CD4-positive, alpha-beta T cell treated with Interleukin-10 for 1 hour (primary cell): Measurements from ENCODE around the gene ARL4D.
"Not testable (repeated sequence)": the region's sequence is repeated elsewhere in the genome, so short reads cannot be mapped to it uniquely, and the experiment has no call there.

Experiments
- DNase-seq: peaks from one replicate; pipeline ENCODE4 v3.0.0-alpha.2; 2020

The ARL4D gene

GRCh38 chr17:43396491-43397060 is 2.2 kb upstream of the ARL4D start:
- DNase-seq = no peak

DNA sequence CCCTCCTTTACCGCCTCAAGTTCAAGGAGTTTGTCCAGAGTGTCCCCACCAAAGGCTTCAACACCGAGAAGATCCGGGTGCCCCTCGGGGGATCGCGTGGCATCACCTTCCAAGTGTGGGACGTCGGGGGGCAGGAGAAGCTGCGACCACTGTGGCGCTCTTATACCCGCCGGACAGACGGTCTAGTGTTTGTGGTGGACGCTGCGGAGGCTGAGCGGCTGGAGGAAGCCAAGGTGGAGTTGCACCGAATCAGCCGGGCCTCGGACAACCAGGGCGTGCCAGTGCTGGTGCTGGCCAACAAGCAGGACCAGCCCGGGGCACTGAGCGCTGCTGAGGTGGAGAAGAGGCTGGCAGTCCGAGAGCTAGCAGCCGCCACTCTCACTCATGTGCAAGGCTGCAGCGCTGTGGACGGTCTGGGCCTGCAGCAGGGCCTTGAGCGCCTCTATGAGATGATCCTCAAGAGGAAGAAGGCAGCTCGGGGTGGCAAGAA is 1.1 kb downstream of the ARL4D start:
- DNase-seq = no peak

- DNase-seq = no peak
Measured at GRCh38 chr17:43400943-43401717, 2.3 kb downstream of the ARL4D start.

GRCh38 chr17:43402078-43402477 is 3.3 kb downstream of the ARL4D start:
- DNase-seq = no peak

- DNase-seq = no peak
Measured at GRCh38 chr17:43402567-43402966, 3.8 kb downstream of the ARL4D start.

- DNase-seq = no peak
Measured at GRCh38 chr17:43403846-43404245, 5.1 kb downstream of the ARL4D start.

- DNase-seq = no peak
Measured at GRCh38 chr17:43405861-43406260, 7.1 kb downstream of the ARL4D start.

DNA sequence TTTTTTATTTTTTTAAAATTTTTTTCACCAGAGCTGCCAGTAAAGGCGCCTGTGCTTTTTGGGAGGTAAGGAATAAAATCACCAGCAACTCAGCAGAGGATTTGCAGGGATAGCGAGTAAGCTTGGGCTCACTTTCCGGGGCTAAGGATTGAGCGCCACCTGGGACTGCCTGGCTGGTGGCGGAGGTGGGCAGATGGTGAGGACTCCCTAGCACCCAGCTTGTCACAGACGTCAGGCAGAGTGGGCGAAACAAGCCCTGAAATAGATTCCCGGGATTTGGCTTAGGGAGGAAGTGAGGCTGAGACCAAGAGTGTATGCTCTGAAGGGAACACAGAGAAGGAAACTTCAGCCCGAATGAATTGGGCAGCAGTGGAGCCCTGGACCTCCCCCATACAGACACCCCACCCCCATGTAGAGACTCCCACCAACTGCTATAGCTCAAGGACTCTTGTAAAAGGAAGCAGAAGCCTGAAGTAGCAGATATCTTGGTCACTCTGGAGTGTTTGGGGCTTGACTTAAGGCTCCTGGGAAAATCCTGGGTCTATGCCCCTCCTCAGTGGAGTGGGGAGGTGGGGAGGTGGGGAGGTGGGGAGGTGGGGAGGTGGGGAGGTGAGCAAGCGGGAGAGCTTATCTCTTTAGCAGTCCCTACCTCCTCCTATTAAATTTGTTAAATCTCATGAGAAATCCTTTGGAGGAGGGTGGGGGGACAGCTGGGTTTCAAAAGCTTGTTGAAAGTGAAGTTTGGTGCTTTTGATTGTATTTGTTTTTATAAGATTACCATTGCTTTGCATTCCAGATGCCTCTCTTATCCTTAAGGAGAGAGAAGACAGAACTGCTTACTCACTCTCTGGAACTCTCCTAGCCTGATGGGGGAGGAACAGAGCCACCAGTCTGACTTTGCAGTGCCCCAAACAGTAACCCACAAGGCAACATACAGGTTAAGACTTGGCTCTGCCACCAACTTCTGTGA is 8.2 kb downstream of the ARL4D start:
- no peak for DNase-seq

DNA sequence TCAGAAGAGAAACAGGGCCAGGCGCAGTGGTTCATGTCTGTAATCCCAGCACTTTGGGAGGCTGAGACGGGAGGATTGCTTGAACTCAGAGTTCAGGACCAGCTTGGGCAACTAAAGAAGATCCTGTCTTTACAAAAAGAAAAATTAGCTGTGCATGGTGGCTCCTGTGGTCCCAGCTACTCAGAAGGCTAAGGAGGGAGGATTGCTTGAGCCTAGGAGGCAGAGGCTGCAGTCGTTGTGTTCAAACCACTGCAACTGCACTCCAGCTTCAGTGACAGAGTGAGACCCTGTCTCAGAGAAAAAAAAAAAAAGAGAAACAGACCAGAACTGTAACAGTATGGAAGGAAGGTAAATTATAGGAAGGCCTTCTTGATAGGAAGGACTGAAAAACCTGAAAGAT is 10.3 kb downstream of the ARL4D start:
- DNase-seq = no peak

DNA sequence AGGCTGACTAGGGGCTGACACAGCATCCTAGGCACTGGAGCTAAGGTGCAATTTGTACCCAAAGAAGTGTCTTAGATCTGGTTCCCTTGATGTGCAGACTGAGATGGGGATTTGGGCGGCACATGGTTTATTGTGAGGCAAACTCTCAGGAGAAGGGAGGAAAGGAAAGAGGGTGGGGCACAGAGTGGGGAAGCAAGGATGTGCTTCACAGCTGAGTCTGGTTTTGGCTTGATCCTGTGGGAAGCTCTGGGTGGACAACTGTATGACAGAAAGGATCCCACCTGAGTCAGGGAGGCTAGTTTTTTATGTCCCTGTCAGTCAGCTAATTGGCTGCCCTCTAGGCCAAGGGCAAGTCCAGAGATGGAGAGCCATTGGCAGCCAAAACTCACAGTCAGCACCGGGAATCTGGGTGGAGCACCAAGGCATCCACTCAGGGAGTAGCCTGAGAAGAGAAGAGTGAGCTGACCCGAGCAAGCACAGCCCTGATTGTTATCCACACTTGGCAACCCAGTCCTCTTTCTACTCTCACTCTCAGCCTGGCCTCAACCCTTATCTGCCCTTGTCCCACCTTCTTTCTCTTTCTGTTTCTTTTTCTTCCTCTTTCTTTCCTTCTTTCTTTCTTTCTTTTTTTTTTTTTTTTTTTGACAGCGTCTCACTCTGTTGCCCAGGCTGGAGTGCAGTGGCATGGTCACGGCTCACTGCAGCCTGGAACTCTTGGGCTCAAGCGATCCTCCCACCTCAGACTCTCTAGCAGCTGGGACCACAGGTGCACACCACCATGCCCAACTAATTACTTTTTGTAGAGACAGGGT is 12.0 kb downstream of the ARL4D start:
- no peak for DNase-seq

DNA sequence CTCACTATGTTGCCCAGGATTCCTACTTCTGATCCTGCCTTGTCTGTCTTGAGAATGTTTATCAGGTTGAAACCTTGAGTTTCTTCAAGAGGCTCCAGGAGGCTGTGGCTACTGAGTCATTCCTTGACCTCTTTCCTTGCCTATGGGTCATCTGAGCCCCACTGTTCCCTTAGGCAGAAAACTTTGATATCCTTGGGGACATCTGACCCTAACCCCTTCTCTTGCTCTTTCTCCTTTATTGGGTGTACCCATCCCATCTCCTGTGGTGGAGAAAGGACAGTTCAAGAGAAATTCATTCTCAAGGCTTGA is 12.5 kb downstream of the ARL4D start:
- DNase-seq = no peak

DNA sequence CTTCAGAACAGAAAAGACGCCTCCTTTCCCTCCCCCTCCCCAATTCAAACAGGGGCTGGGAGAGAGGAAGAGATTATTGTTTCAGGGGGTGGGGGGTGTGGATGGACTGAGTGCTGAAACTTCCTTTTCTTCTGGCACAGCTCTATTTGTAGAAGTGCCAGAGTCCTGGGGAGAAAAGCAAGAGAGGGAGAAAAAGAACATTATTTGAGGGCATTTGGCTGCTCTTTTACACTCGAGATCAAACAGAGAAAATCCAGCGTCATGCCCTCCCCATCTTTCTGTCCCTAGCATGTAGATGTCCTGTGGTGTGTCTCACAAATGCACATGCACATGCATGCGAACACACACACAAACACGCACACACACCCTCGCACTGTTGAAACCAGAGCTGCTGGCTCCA is 13.0 kb downstream of the ARL4D start:
- DNase-seq = no peak

DNA sequence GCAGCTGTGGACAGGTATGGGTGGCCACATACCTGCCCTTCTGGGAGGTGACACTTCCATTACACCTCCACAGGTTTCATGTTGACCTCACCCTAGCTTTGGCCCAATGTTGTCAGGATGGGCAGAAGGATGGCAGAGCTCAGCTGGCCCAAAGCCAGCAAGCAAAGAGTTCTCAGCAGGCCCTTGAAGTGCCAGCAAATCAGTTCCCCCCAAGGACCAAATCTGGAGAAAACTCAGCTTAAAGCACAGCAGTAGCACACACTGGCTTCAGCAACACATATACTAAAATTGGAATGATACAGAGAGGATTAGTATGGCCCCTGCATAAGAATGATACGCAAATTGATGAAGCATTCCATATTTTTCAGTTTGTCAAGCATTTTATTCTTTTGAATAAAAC is 13.4 kb downstream of the ARL4D start:
- DNase-seq = no peak

DNA sequence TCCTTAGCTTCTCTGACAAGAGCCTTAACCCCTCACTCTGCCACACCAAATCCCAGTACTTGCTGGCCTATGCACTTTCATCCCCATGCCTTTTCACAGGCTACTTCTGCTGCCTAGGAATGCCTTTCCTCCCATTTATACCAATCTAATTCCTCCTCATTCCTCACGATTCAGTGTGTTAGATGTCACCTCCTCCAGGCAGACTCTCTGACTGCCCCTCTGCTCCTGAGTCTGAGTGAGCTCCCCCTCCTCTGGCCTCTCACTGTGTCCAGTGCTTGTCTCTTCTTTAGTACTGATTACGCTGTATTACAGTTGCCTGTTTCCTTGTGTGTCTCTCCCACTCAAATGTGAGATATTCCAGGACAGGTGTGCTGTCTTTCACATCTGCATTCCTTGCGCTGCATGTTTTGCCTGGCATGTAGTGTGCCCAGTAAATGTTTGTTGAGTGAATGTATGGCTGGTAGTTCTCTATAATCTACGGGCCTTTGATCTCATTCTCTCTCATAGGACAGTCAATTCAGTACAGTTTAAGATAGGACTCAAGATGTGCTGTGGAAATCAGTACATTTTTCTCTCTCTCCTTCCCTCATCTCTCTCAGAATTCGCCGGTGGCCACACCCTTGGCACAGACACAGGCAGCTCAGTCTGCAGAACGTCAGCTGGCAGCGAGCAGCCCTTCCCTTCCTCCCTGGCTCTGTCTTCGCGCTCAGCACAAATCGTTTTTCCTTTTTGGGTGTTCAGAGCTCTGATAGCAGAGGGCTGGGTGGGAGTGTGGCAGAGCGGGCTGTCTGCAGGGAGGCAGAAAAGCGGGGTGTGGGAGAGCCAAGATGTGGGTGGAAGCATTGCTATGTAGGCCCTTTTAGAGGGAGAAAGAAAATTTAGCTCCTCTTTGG is 18.5 kb downstream of the ARL4D start:
- DNase-seq = no peak

DNA sequence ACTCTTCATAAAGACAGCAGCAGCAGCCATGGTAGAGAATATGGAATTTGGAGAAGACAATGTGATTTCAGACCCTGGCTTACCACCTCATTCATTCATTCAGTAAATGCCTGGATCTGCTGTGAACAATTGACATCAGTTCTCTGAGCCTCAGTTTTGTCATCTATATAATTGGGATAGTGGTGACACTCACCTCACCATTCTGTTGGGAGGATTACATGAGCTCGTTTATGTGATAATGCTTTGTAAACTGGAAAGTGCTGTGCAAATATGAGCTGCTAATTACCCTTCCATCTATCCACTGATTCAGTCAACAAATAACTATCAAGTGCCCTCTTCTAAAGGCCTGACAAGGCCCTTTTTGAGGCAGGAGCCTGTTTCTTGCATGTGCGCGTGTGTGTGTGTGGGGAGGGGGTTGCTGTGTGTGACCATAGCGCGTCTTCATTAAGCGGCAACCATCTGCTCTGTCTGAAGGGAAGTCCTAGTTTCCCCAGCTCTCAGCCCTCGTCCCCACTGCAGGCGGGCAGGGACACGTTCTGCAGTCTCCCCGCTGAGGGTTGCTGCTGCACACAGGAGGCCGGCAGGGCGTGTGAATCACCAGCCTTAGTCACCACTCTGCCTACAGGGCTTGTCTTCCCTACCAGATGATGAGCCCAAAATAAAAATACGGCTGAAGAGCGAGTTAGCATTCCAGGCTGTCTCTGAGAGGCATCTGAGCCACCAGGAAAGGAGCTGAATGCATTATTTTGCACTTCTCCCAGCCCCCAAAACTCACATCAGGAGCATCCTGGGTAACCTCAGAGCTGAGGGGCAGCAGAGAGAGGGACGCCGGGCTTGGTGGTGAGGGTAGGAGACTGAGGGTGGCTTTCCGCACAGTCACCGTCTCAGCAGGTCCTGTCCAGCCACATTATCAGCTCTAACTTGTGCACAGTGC is 19.9 kb downstream of the ARL4D start:
- no peak for DNase-seq

- not testable (repeated sequence) for DNase-seq
Measured at GRCh38 chr17:43419375-43419882, 20.6 kb downstream of the ARL4D start.

DNA sequence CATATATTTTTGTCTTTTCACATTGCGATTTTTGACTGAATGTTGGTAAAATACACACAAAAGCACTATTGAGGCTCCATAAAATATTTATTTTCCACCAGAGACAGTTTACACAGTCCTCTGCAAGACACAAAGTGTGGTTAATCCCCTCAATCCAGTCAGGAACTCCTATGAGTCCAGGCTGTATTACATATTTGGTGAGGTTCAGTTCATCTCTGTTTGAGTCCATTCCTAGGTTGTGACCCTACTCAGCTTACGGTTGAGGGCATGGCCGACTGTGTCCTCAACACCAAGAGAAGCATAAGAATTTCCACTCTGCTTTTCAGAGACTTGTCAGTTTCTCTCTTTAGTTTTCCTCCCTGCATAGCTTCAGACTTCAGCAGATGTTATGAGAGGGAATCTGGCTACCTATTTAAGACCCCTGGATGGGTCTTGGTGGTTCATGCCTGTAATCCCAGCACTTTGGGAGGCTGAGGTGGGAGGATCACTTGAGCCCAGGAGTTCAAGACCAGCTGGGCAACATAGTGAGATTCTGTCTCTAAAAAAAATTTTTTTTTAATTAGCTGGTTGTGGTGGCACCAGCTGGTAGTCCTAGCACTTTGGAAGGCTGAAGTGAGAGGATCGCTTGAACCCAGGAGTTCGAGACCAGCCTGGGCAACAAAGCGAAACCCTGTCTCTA is 25.1 kb downstream of the ARL4D start:
- no peak for DNase-seq

DNA sequence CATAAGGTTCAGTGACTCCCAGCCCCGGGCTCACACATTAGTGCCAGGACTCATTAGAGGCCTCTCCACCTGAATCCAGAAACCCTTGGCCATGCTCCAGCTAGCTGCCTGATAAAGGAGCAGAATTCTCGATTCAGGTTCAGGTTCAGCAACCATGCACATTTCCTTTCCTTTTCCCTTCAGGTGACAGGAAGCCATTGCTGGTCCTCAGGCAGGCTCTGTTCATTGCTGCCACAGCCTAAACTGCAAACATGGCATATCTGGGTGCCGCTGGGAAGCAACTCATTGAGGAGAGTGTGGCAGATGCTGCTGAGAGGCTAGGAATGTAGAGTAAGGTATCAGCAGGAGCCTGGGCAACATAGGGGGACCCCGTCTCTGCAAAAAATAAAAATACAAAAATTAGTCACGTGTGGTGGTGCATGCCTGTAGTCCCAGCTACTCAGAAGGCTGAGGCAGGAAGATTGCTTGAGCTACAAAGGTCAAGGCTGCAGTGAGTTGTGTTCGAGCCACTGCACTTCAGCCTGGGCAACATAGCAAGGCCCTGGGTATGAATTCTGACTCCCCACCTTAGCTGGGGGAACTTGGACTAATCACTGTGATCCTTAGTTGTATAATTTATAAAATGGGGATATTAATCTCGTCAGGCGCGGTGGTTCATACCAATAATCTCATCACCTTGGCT is 28.7 kb downstream of the ARL4D start:
- no peak for DNase-seq

- DNase-seq = no peak
Measured at GRCh38 chr17:43428524-43428923, 29.7 kb downstream of the ARL4D start.
